Measurements from ENCODE around the gene PRR30. TPM values are rescaled to one million over a fixed set of nuclear protein-coding genes. Genes with fewer than 3 reads are reported as not detected.

PRR30 gene
- total RNA-seq, 1 experiment from 2014 or later: not detected

DNA sequence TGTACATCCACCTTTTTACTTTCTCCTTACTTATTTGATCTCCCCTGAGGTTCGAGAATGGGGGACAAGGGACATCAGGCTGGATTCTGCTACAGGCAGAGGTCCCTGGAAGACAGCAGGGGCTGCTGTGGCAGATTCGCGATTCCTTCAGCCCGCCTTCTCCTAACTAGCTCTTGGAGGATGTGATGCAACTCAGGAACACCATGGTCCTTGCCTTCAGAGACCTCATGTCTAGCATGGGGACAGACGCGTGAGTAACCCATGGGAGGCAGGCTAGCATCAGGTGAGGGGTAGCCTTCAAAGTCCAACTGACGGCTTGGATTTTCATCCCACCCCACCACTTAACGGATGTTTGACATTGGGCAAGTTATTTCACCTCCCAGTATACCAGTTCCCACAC is 8.7 kb upstream of the PRR30 start:
- intact Hi-C loops (cut with micrococcal nuclease; ENCODE audit: unreplicated experiment): no loop called here
- H3K36me3 Mint-ChIP-seq (ENCODE audit: insufficient read depth, unreplicated experiment): no peaks in the 10 kb centered on the region
- H3K27me3 Mint-ChIP-seq (ENCODE audit: unreplicated experiment): peaks cover 56% of the 10 kb centered on the region
- no peaks in the 10 kb centered on the region for H3K9me3 Mint-ChIP-seq (ENCODE audit: low read depth, unreplicated experiment)
- CTCF ChIA-PET: no interaction called here
- H3K27ac Mint-ChIP-seq (ENCODE audit: unreplicated experiment): no peak overlapping the region
- H3K4me1 Mint-ChIP-seq (ENCODE audit: low read depth, unreplicated experiment): no peaks in the 10 kb centered on the region
- no peak overlapping the region for H3K4me3 Mint-ChIP-seq (ENCODE audit: low read depth, unreplicated experiment)
- BruUV-seq (replicated peaks): no TSS peak
- TF ChIP-seq CTCF (IDR thresholded peaks at IDR 0.05; ENCODE audit: unreplicated experiment): no peak
- DNase-seq: no peak

- DNase-seq: no peak
- no peak overlapping the region for H3K4me3 Mint-ChIP-seq (ENCODE audit: low read depth, unreplicated experiment)
- H3K36me3 Mint-ChIP-seq (ENCODE audit: insufficient read depth, unreplicated experiment): no peaks in the 10 kb centered on the region
- BruUV-seq (replicated peaks): no TSS peak
- intact Hi-C loops (cut with micrococcal nuclease; ENCODE audit: unreplicated experiment): no loop called here
- H3K27me3 Mint-ChIP-seq (ENCODE audit: unreplicated experiment): peaks cover 48% of the 10 kb centered on the region
- CTCF ChIA-PET: no interaction called here
- no peaks in the 10 kb centered on the region for H3K4me1 Mint-ChIP-seq (ENCODE audit: low read depth, unreplicated experiment)
- no peak for TF ChIP-seq CTCF (IDR thresholded peaks at IDR 0.05; ENCODE audit: unreplicated experiment)
- no peaks in the 10 kb centered on the region for H3K9me3 Mint-ChIP-seq (ENCODE audit: low read depth, unreplicated experiment)
- H3K27ac Mint-ChIP-seq (ENCODE audit: unreplicated experiment): no peak overlapping the region
Measured at GRCh38 chr2:27145682-27146081, 6.5 kb upstream of the PRR30 start.

- BruUV-seq (replicated peaks): no TSS peak
- H3K9me3 Mint-ChIP-seq (ENCODE audit: low read depth, unreplicated experiment): no peaks in the 10 kb centered on the region
- DNase-seq: no peak
- intact Hi-C loops (cut with micrococcal nuclease; ENCODE audit: unreplicated experiment): no loop called here
- CTCF ChIA-PET: no interaction called here
- no peak overlapping the region for H3K4me3 Mint-ChIP-seq (ENCODE audit: low read depth, unreplicated experiment)
- H3K27ac Mint-ChIP-seq (ENCODE audit: unreplicated experiment): no peak overlapping the region
- H3K27me3 Mint-ChIP-seq (ENCODE audit: unreplicated experiment): peaks cover 60% of the 10 kb centered on the region
- no peak for TF ChIP-seq CTCF (IDR thresholded peaks at IDR 0.05; ENCODE audit: unreplicated experiment)
- no peaks in the 10 kb centered on the region for H3K4me1 Mint-ChIP-seq (ENCODE audit: low read depth, unreplicated experiment)
- no peaks in the 10 kb centered on the region for H3K36me3 Mint-ChIP-seq (ENCODE audit: insufficient read depth, unreplicated experiment)
Measured at GRCh38 chr2:27143285-27143684, 4.1 kb upstream of the PRR30 start.

- Mint-ChIP-seq H3K27me3 (ENCODE audit: unreplicated experiment) (peaks cover 42% of the 10 kb centered on the region), H3K36me3 (ENCODE audit: insufficient read depth, unreplicated experiment) (peaks cover 26% of the 10 kb centered on the region), H3K9me3 (ENCODE audit: low read depth, unreplicated experiment) (no peaks in the 10 kb centered on the region), H3K4me3 (ENCODE audit: low read depth, unreplicated experiment) (no peak overlapping the region), H3K4me1 (ENCODE audit: low read depth, unreplicated experiment) (peaks cover 5% of the 10 kb centered on the region), H3K27ac (ENCODE audit: unreplicated experiment) (no peak overlapping the region)
- no TSS peak for BruUV-seq (replicated peaks)
- CTCF ChIA-PET: no interaction called here
- no peak for TF ChIP-seq CTCF (IDR thresholded peaks at IDR 0.05; ENCODE audit: unreplicated experiment)
- no peak for DNase-seq
- intact Hi-C loops (cut with micrococcal nuclease; ENCODE audit: unreplicated experiment): no loop called here
Measured at GRCh38 chr2:27138111-27138510, 1.1 kb downstream of the PRR30 start.

All from Calu3 (cell line).